GM18517 (cell line): ENCODE data around the gene S100PBP.
"Not testable (repeated sequence)": the region's sequence is repeated elsewhere in the genome, so short reads cannot be mapped to it uniquely, and the experiment has no call there.

Experiments used
- ATAC-seq: cut with Tn5 transposase; IDR thresholded peaks from one replicate; pipeline ENCODE4 v1.9.1; 2021; ENCODE audit warnings: mild to moderate bottlenecking, moderate library complexity; ENCODE audit not compliant: unreplicated experiment

S100PBP gene

GRCh38 chr1:32898958-32899357, 81.5 kb downstream of the S100PBP start:
- no peak for ATAC-seq

GRCh38 chr1:32899586-32900296, 82.3 kb downstream of the S100PBP start:
- ATAC-seq = no peak

GRCh38 chr1:32900371-32900955, 83.0 kb downstream of the S100PBP start:
- no peak for ATAC-seq

- ATAC-seq = no peak
Measured at GRCh38 chr1:32900956-32901822, 83.7 kb downstream of the S100PBP start, which contains the start of gene TMEM54. TMEM54 (minus strand) TSS chr1:32901389; CDS start chr1:32901238, 151 bp downstream.

- no peak for ATAC-seq
Measured at GRCh38 chr1:32901823-32902534, 84.5 kb downstream of the S100PBP start.

- no peak for ATAC-seq
Measured at GRCh38 chr1:32902535-32902920, 85.1 kb downstream of the S100PBP start.

- no peak for ATAC-seq
Measured at GRCh38 chr1:32903991-32904785, 86.7 kb downstream of the S100PBP start.

GRCh38 chr1:32904797-32905196, 87.3 kb downstream of the S100PBP start:
- no peak for ATAC-seq

- not testable (repeated sequence) for ATAC-seq
Measured at GRCh38 chr1:32905588-32905987, 88.1 kb downstream of the S100PBP start.

- ATAC-seq = no peak
Measured at GRCh38 chr1:32906654-32907053, 89.2 kb downstream of the S100PBP start.

- no peak for ATAC-seq
Measured at GRCh38 chr1:32907435-32907834, 90.0 kb downstream of the S100PBP start.
